Erythroblast (primary cell): ENCODE measurements around the gene SLCO4C1.

Experiments
- GATA1 ChIP-seq: IDR thresholded peaks from 2 replicates; pipeline ENCODE4 v1.6.1; 2011; ENCODE audit warnings: low read depth, mild to moderate bottlenecking, control low read depth, low read length, moderate library complexity
- POLR2A ChIP-seq: IDR thresholded peaks from 2 replicates; pipeline ENCODE4 v1.6.1; 2011; ENCODE audit warnings: mild to moderate bottlenecking, low read length

GRCh38 chr5:102241809-102242421 is 54.2 kb downstream of the SLCO4C1 start:
- TF ChIP-seq POLR2A, result no peak
- TF ChIP-seq GATA1, result no peak
